Parathyroid adenoma (tissue), 2 donors: Measurements from ENCODE around the gene ZCCHC14.

Source experiments
- H2AFZ ChIP-seq: fragments of 300-600 bp; sonication (generic); one replicate; pipeline ENCODE4 v1.7.0; 2017; ENCODE audit warnings: antibody characterized with exemption, mild to moderate bottlenecking
- H3K27ac ChIP-seq: fragments of 300-600 bp; sonication (generic); one replicate; pipeline ENCODE4 v1.7.0; 2017
- H3K27me3 ChIP-seq: fragments of 300-600 bp; sonication (generic); one replicate; pipeline ENCODE4 v1.7.0; 2017; ENCODE audit warnings: low read length; ENCODE audit not compliant: control insufficient read depth, insufficient read depth
- H3K36me3 ChIP-seq: fragments of 300-600 bp; sonication (generic); one replicate; pipeline ENCODE4 v1.7.0; 2017; ENCODE audit warnings: low read length; ENCODE audit not compliant: control insufficient read depth, insufficient read depth
- H3K4me1 ChIP-seq: fragments of 300-600 bp; sonication (generic); one replicate; pipeline ENCODE4 v1.7.0; 2017; ENCODE audit warnings: control low read depth
- H3K4me2 ChIP-seq: fragments of 300-600 bp; sonication (generic); one replicate; pipeline ENCODE4 v1.7.0; 2017; ENCODE audit warnings: low read length
- H3K4me3 ChIP-seq: fragments of 300-600 bp; sonication (generic); one replicate; pipeline ENCODE4 v1.7.0; 2017; ENCODE audit warnings: low read depth, low read length
- H3K79me2 ChIP-seq: fragments of 300-600 bp; sonication (generic); one replicate; pipeline ENCODE4 v1.7.0; 2017; ENCODE audit warnings: control low read depth
- H3K9ac ChIP-seq: fragments of 300-600 bp; sonication (generic); one replicate; pipeline ENCODE4 v1.7.0; 2017; ENCODE audit warnings: mild to moderate bottlenecking
- H3K9me3 ChIP-seq: fragments of 300-600 bp; sonication (generic); one replicate; pipeline ENCODE4 v1.7.0; 2017; ENCODE audit warnings: low read length; ENCODE audit not compliant: control insufficient read depth
- TF ChIP-seq, protein P1 (sequence below): fragments of 300-600 bp; sonication (generic); IDR thresholded peaks from one replicate; pipeline ENCODE4 v1.7.0; 2017; ENCODE audit warnings: antibody characterized with exemption, mild to moderate bottlenecking
- donor health status: primary hyperparathyroidism.

Gene ZCCHC14

GRCh38 chr16:87412371-87412995, 80.3 kb downstream of the ZCCHC14 start:
- TF ChIP-seq, protein P1, sequence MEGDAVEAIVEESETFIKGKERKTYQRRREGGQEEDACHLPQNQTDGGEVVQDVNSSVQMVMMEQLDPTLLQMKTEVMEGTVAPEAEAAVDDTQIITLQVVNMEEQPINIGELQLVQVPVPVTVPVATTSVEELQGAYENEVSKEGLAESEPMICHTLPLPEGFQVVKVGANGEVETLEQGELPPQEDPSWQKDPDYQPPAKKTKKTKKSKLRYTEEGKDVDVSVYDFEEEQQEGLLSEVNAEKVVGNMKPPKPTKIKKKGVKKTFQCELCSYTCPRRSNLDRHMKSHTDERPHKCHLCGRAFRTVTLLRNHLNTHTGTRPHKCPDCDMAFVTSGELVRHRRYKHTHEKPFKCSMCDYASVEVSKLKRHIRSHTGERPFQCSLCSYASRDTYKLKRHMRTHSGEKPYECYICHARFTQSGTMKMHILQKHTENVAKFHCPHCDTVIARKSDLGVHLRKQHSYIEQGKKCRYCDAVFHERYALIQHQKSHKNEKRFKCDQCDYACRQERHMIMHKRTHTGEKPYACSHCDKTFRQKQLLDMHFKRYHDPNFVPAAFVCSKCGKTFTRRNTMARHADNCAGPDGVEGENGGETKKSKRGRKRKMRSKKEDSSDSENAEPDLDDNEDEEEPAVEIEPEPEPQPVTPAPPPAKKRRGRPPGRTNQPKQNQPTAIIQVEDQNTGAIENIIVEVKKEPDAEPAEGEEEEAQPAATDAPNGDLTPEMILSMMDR, result no peak
- Histone ChIP-seq H3K9me3 (no peaks in the 10 kb centered on the region), H3K4me3 (no peak overlapping the region), H3K79me2 (no peaks in the 10 kb centered on the region), H3K36me3 (no peaks in the 10 kb centered on the region), H2AFZ (no peak overlapping the region), H3K4me2 (no peak overlapping the region), H3K27me3 (no peaks in the 10 kb centered on the region), H3K27ac (no peak overlapping the region), H3K9ac (no peak overlapping the region), H3K4me1 (no peaks in the 10 kb centered on the region)

DNA sequence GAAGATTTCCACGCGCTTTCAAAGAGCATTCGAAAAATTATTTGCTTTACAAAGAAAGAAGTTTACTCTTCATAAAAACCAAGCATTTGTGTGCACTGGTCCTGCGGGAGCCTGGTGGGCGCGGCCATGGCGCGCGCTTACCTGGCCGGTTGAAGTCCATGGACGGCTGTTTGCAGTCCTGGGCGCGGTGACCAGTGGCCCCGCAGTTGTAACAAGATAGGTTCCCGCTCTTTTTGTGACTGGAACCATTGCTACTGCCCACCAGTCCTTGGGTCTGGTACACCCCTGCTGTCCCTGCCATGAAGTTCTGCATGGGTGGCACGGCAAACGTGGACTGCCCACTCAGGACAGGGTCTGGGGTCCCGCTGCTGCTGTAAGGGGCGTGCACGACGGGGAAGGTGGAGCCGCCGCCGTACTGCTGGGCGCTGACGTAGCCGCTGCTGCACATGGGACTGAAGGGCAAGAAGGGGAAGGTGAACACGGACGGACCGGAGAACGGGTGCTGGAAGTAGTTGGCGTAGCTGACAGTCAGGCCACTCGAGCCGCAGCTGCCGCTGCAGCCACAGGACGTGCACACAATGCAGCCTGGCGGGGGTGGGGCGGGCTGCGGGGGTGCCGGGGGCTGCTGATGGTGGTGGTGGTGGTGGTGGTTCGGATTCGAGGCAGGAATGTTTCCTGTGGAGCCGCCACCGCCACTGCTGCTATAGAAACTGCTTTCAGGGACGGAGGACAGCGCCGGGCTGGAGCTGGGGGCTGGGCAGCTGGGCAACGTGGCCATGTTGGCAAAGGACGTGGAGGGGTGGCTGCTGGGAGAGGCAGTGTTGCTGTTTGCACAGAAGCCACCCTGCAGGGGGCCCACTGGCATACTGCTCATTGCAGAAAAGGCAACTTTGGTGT, 81.2 kb downstream of the ZCCHC14 start:
- H3K4me2 ChIP-seq, result no peak overlapping the region
- H3K36me3 ChIP-seq, result no peaks in the 10 kb centered on the region
- H3K9ac ChIP-seq, result no peak overlapping the region
- H3K27me3 ChIP-seq, result no peaks in the 10 kb centered on the region
- TF ChIP-seq, protein P1, result no peak
- H3K9me3 ChIP-seq, result no peaks in the 10 kb centered on the region
- H3K4me1 ChIP-seq, result no peaks in the 10 kb centered on the region
- no peak overlapping the region for H3K27ac ChIP-seq
- H3K79me2 ChIP-seq, result no peaks in the 10 kb centered on the region
- no peak overlapping the region for H2AFZ ChIP-seq
- no peak overlapping the region for H3K4me3 ChIP-seq

GRCh38 chr16:87410968-87411367, 81.9 kb downstream of the ZCCHC14 start:
- Histone ChIP-seq H3K9me3 (no peaks in the 10 kb centered on the region), H3K27me3 (no peaks in the 10 kb centered on the region), H2AFZ (no peak overlapping the region), H3K9ac (no peak overlapping the region), H3K4me3 (no peak overlapping the region), H3K4me2 (no peak overlapping the region), H3K4me1 (no peaks in the 10 kb centered on the region), H3K27ac (no peak overlapping the region), H3K79me2 (no peaks in the 10 kb centered on the region), H3K36me3 (no peaks in the 10 kb centered on the region)
- TF ChIP-seq, protein P1, result no peak

GRCh38 chr16:87410530-87410929, 82.3 kb downstream of the ZCCHC14 start:
- TF ChIP-seq, protein P1, result no peak
- Histone ChIP-seq H2AFZ (no peak overlapping the region), H3K36me3 (no peaks in the 10 kb centered on the region), H3K27me3 (no peaks in the 10 kb centered on the region), H3K9me3 (no peaks in the 10 kb centered on the region), H3K27ac (no peak overlapping the region), H3K9ac (no peak overlapping the region), H3K4me2 (no peak overlapping the region), H3K4me3 (no peak overlapping the region), H3K79me2 (no peaks in the 10 kb centered on the region), H3K4me1 (no peaks in the 10 kb centered on the region)
